WI38 (cell line): ENCODE results near the gene NLRP7.

Experiments used
- H3K4me3 ChIP-seq: 2 replicates; pipeline ENCODE4 v1.5.1; 2011; ENCODE audit warnings: low read depth, mild to moderate bottlenecking, control low read depth, low read length
- TF ChIP-seq, protein P1 (sequence below): IDR thresholded peaks from 2 replicates; pipeline ENCODE4 v1.5.1; 2012; ENCODE audit warnings: low read depth, mild to moderate bottlenecking, control low read depth, low read length

NLRP7 gene

DNA sequence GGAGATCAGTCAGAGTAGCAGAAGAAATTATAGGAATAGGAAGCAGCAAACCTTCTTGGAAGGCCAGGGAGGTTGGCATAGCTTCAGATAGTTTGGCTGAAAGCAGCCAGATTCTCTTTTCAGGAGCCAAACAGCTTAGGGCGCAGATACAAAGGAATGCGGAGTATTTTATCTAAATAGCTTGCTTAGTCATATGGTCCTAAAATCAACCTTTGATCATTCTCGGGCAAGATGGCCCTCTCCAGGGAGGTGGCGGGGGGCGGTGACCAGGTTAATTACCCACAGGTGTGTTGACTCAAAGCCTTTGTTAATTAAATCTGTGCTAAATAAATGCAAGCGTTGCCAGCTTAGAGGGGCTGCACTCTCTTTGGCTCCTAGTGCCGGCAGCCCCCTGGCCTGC, 53.9 kb downstream of the NLRP7 start:
- no peak overlapping the region for H3K4me3 ChIP-seq
- TF ChIP-seq, protein P1, sequence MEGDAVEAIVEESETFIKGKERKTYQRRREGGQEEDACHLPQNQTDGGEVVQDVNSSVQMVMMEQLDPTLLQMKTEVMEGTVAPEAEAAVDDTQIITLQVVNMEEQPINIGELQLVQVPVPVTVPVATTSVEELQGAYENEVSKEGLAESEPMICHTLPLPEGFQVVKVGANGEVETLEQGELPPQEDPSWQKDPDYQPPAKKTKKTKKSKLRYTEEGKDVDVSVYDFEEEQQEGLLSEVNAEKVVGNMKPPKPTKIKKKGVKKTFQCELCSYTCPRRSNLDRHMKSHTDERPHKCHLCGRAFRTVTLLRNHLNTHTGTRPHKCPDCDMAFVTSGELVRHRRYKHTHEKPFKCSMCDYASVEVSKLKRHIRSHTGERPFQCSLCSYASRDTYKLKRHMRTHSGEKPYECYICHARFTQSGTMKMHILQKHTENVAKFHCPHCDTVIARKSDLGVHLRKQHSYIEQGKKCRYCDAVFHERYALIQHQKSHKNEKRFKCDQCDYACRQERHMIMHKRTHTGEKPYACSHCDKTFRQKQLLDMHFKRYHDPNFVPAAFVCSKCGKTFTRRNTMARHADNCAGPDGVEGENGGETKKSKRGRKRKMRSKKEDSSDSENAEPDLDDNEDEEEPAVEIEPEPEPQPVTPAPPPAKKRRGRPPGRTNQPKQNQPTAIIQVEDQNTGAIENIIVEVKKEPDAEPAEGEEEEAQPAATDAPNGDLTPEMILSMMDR, result no peak

GRCh38 chr19:54889566-54889965, 57.8 kb downstream of the NLRP7 start:
- TF ChIP-seq, protein P1, result no peak
- no peak overlapping the region for H3K4me3 ChIP-seq

DNA sequence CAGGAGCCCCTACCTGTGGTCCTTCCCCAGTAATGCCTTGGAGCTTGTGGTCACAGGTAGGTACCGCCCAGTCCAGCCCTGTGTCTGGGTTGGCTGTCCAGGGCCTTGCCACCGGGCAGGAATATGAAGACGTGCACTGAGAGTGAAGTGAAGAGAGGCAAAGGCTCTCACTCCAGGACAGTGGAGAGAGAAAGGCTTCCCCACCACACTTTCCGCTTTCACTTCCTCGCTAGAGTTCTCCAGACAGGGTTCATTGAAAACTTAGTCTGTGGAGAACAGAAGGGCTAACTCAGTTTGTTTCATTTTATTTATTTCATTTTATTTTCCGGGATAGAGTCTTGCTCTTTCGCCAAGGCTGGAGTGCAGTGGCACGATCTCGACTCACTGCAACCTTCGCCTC, 59.1 kb downstream of the NLRP7 start:
- no peak overlapping the region for H3K4me3 ChIP-seq
- TF ChIP-seq, protein P1, result no peak

GRCh38 chr19:54883228-54883627, 64.1 kb downstream of the NLRP7 start:
- TF ChIP-seq, protein P1, result no peak
- H3K4me3 ChIP-seq, result no peak overlapping the region

GRCh38 chr19:54882758-54883157, 64.6 kb downstream of the NLRP7 start:
- H3K4me3 ChIP-seq, result no peak overlapping the region
- TF ChIP-seq, protein P1, result no peak

DNA sequence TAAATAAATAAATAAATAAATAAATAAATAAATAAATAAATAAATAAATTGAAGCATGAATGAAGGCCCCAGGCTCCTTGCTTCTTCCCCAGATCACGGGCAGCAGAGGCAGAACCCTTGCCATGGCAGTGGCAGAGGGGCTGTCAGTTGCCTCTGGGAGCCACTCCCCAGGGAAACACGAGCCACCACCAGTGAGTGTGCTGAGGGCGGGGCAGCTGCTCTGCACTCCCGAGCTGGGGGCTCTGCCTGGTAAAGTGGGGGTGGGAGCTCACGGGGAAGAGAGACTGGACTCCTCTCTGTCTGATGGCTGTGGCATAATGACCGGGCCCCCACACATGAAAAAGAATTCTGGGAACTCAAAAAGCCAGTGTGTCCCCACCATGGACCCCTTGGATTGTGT, 65.4 kb downstream of the NLRP7 start:
- TF ChIP-seq, protein P1, result no peak
- H3K4me3 ChIP-seq, result no peak overlapping the region

DNA sequence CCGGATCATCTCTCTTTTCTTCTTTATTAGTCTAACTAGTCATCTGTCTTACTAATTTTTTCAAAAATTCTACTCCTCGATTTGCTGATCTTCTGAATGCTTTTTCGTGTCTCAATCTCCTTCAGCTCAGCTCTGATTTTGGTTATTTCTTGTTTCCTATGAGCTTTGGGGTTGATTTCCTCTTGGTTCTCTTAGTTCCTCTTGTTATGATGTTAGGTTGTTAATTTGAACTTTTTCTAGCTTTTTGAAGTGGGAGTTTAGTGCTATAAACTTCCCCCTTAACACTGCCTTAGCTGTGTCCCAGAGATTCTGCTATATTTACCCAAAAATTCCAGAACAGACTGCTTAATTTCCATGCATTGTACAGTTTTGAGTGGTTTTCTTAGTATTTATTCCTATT, 69.9 kb downstream of the NLRP7 start:
- no peak overlapping the region for H3K4me3 ChIP-seq
- TF ChIP-seq, protein P1, result no peak
